ENCODE measurements around the gene MTHFD1.
A peak's percentile ranks its signal among the peaks of the same experiment; 100 is the strongest.
"Not testable (repeated sequence)": the region's sequence is repeated elsewhere in the genome, so short reads cannot be mapped to it uniquely, and the experiment has no call there.

The MTHFD1 gene

DNA sequence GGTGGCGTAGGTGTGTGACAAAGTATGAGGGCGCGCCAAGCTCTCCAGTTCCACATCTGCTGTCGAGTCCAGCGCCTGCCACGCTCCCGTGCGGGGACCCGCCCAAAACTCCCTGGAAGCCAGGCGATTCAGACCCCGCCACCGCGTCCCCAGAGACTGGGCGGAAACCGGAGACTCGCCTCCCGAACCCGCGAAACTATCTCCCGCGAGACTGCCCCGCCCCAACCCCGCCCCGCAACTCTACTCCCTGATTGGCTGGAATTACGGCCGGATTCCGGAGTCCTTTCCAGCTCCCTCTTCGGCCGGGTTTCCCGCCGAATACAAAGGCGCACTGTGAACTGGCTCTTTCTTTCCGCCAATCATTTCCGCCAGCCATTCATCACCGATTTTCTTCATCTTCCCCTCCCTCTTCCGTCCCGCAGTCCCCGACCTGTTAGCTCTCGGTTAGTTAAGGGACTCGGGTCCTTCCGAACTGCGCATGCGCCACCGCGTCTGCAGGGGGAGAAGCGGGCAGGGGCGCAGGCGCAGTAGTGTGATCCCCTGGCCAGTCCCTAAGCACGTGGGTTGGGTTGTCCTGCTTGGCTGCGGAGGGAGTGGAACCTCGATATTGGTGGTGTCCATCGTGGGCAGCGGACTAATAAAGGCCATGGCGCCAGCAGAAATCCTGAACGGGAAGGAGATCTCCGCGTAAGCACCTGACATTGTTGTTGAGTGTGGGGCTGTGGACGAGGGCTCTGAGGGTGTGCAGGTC, at the start of gene MTHFD1:
TSS of gene MTHFD1 (plus strand) at position 572 of the 751 bp plus-strand sequence. CDS start at position 647, 75 bp downstream.
- DNase-seq (ENCODE audit: low read depth): peak; percentile 95

- peak; percentile 79 for DNase-seq (ENCODE audit: low read depth)
Measured at GRCh38 chr14:64338616-64339316, 49.4 kb upstream of the MTHFD1 start.

DNA sequence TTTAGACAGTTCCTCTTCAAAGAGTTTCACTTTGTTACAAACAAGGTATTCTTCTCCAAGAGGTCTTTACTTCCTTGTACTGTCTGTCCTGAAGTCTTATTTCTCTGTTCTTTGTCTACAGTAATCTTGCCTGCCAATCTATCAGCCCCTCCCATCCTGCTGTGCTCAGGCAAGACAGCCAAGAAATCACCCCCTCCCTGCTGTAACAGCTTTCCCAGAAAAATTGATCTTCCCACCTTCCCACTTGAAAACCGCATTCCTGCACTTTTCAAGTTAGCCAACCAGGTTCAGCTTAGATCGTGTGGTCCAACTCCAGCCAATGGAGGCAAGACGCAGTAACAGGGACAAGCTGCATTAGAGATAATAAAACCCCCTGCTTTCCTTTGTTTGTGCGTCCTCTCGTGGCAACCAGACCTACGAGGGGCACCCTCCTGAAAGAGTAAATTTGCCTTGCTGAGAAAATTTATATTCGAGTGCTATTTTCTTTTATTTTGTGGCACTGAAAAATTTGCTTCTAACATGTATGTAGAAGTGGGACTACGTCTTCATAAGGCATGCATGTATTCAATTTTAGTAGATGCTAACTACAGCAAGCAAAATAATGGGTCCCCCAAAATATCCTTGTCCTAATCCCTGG, 47.5 kb upstream of the MTHFD1 start:
- no peak for DNase-seq (ENCODE audit: low read depth)

DNA sequence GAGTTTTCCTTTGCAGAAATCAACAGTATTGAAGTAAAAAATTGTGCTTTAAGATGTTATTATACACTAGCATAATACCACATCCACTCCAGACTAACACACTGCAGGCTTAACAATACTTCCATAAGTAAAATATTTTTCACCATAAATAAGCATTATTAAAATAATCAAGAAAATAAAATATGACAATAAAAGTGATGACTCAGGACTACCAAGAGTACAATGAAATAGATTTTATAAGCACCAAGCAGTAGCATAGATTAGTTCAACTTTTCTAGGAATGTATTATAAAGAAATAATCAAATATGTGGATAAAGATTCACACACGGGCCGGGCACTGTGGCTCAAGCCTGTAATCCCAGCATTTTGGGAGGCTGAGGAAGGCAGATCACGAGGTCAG, 40.4 kb upstream of the MTHFD1 start:
- no peak for DNase-seq (ENCODE audit: low read depth)

- DNase-seq (ENCODE audit: low read depth): no peak
Measured at GRCh38 chr14:64349741-64350490, 38.2 kb upstream of the MTHFD1 start.

DNA sequence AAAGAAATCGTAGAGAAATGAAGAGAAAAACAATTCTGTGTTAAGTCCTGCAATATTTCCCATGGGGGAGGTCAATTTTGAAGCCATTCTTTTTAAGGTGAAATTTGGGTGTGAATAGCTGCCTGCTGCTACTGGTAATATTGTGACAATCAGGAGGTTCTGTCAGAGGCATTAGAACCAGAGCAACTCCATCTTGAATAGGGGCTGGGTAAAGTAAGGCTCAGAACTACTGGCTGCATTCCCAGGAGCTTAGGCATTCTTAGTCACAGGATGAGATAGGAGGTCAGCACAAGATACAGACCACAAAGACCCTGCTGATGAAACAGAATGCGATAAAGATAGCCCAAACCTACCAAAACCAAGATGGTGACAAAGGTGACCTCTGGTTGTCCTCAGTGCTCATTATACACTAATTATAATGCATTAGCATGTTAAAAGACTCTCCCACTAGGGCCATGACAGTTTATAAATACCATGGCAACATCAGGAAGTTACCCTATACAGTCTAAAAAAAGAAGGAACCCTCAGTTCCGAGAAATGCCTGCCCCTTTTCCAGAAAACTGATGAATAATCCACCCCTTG, 24.8 kb upstream of the MTHFD1 start:
- no peak for DNase-seq (ENCODE audit: low read depth)

- DNase-seq (ENCODE audit: low read depth): no peak
Measured at GRCh38 chr14:64364907-64365306, 23.2 kb upstream of the MTHFD1 start.

DNA sequence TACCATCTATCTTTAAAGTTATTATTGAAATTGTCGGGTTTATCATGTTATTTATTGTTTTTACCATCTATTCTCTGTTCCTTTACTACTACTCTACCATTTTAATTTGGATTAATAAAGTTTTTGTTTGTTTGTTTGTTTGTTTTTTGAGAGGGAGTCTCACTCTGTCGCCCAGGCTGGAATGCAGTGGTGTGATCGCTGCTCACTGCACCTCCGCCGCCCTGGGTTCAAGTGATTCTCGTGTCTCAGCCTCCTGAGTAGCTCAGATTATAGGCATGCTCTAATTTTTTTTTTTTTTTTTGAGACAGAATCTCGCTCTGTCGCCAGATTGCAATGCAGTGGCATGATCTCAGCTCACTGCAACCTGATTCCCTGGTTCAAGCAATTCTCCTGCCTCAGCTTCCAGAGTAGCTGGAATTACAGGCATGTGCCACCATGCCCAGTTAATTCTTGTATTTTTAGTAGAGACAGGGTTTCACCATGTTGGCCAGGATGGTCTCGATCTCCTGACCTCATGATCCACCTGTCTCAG, 22.7 kb upstream of the MTHFD1 start:
- not testable (repeated sequence) for DNase-seq (ENCODE audit: low read depth)

DNA sequence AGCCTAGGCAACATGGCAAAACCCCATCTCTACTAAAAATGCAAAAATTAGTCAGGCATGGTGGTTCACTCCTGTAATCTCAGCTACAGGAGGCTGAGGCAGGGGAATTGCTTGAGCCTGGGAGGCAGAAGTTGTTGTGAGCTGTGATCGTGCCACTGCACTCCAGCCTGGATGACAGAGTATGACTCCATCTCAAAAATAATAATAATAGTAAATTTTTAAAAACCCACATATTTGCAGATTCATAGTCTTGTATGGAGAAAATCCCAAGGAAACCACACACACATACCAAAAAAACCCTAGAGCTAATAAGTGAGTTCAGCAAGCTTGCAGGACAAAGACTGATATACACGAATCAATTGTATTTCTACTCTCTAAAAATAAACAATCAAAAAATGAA, 19.0 kb upstream of the MTHFD1 start:
- no peak for DNase-seq (ENCODE audit: low read depth)

GRCh38 chr14:64387232-64387781, 846 bp upstream of the MTHFD1 start:
- DNase-seq (ENCODE audit: low read depth): no peak

- DNase-seq (ENCODE audit: low read depth): peak; percentile 12
Measured at GRCh38 chr14:64388533-64389285, 556 bp downstream of the MTHFD1 start.

GRCh38 chr14:64391113-64391725, 3.1 kb downstream of the MTHFD1 start:
- DNase-seq (ENCODE audit: low read depth): no peak

DNA sequence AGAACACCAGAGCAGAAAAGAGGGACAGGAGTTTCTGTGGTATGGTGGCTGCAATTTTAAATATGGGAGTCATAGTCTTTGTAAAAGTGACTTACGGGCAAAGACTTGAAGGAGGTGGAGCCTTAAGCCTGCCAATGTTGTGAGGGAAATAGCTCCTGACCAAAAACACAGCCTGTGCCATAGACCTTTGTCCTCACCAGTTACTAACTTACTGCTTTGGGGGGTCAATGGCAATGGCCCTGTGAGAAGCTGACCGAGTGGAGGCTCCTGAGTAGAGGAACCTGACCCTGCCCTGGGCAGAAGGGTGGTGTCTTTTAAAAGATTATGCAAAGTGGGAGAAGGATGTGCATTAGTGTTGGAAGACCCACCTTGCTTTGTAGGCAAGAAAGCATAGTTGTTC, 3.8 kb downstream of the MTHFD1 start:
- no peak for DNase-seq (ENCODE audit: low read depth)

DNA sequence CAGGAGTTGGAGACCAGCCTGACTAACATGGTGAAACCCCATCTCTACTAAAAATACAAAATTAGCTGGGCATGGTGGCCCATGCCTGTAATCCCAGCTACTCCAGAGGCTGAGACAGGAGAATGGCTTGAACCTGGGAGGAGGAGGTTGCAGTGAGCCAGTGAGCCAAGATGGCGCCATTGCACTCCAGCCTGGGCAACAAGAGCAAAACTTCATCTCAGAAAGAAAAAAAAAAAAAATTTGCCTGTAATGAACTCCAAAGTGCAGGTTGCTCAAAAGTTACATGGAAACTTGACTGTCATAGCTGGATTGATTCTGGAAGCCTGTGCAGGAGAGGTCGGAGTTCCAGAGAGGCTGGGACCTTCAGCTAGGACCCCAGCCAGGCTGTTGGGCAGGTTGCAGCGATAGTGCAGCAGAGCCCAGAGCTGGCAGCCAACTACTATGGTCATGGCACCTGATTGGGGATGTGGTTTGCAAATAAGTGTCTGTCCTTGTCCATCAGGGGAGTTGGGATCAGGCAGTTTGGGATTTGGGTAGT, 5.1 kb downstream of the MTHFD1 start:
- not testable (repeated sequence) for DNase-seq (ENCODE audit: low read depth)

GRCh38 chr14:64394423-64394822, 6.3 kb downstream of the MTHFD1 start:
- no peak for DNase-seq (ENCODE audit: low read depth)

- no peak for DNase-seq (ENCODE audit: low read depth)
Measured at GRCh38 chr14:64394977-64395633, 7.0 kb downstream of the MTHFD1 start.

DNA sequence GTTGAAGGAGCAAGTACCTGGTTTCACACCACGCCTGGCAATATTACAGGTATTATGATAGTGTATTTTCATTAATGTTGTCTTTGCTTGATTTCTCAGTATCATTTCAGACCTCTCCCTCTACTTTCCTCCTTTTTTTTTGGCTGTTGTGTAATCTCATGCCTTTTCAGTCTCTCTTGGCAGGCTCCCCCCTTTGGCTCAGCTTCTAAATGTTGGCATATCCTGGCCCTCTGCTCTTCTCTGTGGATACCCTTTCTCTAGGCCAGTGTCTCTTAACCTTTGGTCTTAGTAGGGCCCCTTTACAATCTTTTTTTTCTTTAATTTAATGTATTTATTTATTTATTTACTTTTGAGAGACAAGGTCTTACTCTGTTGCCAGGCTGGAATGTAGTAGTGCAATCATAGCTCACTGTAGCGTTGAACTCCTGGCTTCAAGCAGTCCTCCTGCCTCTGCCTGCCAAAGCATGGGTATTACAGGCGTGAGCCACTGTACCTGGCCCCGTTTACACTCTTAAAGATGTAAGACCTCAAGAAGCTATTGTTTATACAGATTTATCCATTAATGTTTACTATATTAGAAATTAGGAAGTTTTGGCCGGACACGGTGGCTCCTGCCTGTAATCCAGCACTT, 12.8 kb downstream of the MTHFD1 start:
- DNase-seq (ENCODE audit: low read depth): no peak

GRCh38 chr14:64401949-64402348, 13.8 kb downstream of the MTHFD1 start:
- DNase-seq (ENCODE audit: low read depth): no peak

DNA sequence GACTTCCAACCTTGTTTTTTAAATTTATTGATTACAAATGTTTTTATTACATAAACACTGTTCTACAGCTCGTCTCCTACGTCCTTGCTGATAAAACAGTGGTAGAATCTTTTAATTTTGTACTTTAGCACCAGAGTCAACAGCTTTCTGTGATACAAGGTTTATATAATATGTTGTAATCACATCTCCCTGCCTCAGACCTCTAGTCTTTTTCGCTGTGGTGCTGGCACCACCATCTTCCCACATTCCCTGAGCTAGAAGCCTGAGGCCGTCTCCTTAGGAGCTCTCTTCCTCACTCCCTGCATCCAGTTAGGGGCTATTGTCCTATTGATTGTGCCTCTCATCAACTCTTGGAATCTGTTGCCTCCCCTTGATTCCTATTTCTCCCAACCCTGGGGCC, 17.1 kb downstream of the MTHFD1 start:
- no peak for DNase-seq (ENCODE audit: low read depth)
